ENCODE data around the gene GABARAPL1.

GRCh38 chr12:10227648-10228047, 15.0 kb downstream of the GABARAPL1 start:
- no peak for TF ChIP-seq ELK1 (IDR thresholded peaks at IDR 0.05; ENCODE audit: low read depth, low read length)
- TF ChIP-seq REST (IDR thresholded peaks at IDR 0.05) = no peak
- no peak for TF ChIP-seq POLR2A (IDR thresholded peaks at IDR 0.05; ENCODE audit: low read length)
- TF ChIP-seq EHF (CRISPR knock-in tag; IDR thresholded peaks at IDR 0.05) = no peak
- TF ChIP-seq CTCF (IDR thresholded peaks at IDR 0.05) = no peak
- TF ChIP-seq MYC (IDR thresholded peaks at IDR 0.05; ENCODE audit: borderline replicate concordance, low read length) = no peak
- no peak for TF ChIP-seq ZC3H11A (IDR thresholded peaks at IDR 0.05)
- no peak for TF ChIP-seq RAD21 (conservative IDR thresholded peaks at IDR 0.05 in 1 of 2, IDR thresholded peaks at IDR 0.05 in 1 of 2)
- no peak for TF ChIP-seq ZFP36 (IDR thresholded peaks at IDR 0.05; ENCODE audit: borderline replicate concordance, partially characterized antibody)
- no peak for TF ChIP-seq TFCP2L1 (CRISPR knock-in tag; IDR thresholded peaks at IDR 0.05)
- no peak for TF ChIP-seq MAZ (IDR thresholded peaks at IDR 0.05; ENCODE audit: borderline replicate concordance, low read depth, low read length)
